ENCODE results near the gene HMGB1.

Gene HMGB1

DNA sequence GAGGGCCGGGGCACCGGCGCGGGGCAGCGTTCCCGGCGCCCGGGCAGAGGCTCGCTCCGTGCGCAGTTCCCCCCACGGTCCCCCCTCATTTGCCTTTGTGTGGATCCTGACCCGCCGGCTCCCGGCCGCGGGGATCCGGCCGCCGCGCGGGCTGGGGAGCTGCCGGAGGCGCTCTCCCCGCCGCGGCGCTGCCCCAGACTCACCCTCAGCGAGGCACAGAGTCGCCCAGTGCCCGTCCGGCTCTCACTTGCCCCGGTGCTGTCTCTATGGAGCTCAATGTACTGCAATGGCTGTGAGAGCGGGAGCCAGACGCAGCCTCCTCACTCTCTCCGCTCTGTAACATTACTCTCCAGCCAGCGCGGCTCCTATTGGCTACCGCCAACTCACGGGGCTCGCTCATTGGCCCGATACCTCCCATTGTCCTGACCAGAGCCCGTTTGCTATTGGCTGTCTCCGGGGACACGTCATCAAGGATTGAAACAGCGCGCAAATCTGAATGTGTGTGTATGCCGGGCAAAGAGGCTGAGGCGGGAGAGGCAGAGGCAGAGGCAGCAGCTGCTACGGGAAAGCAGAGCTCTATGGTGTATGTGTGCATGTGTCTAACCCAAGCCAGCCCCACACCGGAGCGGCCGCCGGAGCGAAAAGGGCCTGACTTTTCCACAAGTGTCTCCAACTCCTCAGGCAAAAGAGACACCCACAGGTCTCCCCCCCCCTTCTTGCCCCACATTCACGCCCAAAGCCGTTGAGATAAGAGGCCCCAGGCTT lies at the start of gene HMGB1:
HMGB1 (minus strand) TSS at position 344 of the 765 bp plus-strand sequence. CDS start 2,256 bp downstream, outside the sequence.
- peak; percentile 99 for DNase-seq (ENCODE audit: low spot score)

DNA sequence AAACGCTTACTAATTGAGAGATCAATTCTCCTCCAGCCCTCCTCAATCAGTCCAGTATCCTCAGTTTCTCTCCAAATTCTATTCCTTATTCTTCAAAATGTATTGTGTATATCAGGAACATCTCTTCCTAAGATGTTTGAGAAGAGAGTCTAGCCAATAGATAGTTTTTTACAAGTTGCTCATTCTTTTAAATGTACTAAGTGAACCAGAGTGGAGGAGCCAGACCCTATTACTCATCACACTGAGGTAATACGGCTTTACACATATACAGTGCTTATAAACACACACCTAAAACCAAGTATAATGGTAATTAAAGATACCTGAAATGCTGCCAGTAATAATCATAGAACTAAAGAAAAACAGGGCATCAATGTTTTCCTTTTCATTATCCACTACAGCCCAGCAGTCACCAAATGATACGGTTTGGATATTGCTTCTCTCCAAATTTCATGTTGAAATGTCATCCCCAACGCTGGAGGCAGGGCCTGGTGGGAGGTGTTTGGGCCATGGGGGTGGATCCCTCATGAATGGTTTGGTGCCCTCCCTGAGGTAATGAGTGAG lies 45.2 kb upstream of the HMGB1 start:
- DNase-seq (ENCODE audit: low spot score), result no peak

DNA sequence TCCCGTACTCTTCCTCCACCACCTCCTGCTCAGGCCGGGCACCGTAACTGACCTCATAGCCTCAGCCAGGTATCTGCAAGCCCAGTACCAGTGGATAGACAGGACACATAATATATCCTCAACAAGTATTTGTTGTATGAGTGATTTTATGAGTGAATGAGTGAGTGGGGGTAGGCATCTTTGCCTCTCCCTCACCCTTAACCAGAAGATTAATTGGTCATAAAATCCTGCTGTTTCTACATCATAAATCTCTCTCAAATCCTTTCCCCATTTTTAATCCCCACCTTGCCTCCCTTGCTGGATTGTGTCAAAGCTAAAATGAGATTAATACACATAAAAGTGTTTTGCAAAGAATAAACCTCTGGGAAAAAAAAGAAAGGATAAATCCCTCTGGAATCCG lies 44.4 kb upstream of the HMGB1 start:
- DNase-seq (ENCODE audit: low spot score), result no peak

DNA sequence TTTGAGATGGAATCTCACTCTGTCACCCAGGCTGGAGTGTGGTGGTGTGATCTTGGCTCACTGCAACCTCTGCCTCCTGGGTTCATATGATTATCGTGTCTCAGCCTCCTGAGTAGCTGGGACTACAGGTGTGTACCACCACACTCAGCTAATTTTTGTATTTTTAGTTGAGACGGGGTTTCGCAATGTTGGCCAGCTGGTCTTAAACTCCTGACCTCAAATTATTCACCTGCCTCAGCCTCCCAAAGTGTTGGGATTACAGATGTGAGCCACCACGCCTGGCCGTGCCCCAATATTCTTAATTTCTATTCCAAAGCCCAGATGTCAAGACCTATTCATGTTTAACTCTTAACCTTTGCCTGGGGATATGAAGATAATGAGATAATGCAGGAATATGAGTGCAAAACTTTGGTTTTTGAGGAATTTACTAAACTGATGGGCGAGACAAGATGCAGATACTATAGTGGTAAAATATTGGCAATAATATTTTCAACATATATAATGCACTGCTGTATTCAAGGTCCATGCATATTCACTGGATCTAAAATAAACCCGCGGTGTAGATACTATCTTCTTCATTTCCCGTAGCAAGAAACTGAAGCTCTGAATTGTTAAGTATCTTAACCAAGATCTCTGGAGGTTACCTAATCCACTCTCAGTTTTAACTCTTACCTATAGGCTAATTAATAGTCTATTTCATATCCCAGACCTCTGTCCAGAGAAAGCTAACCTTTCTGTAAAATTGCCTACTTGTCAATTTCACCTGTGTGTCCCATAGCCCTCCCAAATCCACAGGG lies 43.7 kb upstream of the HMGB1 start:
- DNase-seq (ENCODE audit: low spot score), result no peak

DNA sequence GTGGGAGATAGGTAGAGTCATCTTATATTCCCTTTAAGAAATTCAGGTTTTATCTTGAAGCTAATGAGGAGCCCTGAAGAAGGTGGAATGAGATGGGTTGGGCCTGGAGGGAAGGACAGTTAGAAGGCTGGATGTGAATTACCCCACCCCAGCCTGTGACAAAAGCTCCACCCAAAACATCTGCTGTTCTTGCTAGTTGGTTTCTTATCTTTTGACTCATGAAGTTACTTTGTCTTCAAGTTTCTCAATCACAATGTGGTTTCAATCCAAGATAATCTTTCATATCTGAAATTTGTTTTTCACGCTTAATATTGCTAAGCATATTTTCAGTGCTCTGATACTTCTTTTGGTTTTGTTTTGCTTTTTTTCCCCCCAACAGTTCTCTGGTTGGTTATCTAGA lies 38.3 kb upstream of the HMGB1 start:
- DNase-seq (ENCODE audit: low spot score), result no peak

DNA sequence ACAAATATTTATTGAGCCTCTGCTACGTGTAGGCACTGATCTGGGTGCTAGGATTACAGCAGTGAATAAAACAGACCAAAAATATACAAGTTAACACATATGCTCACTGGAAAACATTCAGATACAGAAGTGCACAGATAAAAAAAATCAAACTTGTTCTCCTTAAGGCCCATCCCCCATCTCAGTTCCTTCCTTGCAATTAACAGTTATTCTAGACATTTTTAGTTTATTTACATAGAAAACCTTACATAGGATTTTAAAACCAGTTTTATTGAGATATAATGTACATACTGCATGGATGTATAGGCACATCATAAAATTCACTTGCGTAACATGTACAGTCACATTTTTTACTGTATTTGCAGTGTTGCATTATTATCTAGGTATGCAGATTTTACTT lies 36.5 kb upstream of the HMGB1 start:
- DNase-seq (ENCODE audit: low spot score), result no peak

DNA sequence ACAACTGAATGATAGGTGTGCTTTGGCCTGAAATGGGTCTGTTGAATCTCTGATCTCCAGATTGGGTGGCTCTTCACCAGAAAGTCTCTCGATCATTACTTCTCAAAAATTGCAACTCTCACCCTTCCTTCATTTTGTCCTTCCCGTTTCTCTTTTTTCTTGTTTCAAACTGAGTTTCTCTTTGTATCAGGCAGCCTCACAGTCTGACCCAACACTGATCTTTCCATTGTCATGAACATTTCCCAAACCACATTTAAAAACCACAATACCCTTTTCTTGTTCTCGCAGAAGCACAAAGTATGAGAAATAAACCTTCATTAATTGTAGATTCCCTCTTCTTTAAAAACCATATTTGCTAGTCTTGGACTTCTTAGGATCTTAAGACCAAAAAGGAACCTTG lies 33.6 kb upstream of the HMGB1 start:
- DNase-seq (ENCODE audit: low spot score), result no peak

DNA sequence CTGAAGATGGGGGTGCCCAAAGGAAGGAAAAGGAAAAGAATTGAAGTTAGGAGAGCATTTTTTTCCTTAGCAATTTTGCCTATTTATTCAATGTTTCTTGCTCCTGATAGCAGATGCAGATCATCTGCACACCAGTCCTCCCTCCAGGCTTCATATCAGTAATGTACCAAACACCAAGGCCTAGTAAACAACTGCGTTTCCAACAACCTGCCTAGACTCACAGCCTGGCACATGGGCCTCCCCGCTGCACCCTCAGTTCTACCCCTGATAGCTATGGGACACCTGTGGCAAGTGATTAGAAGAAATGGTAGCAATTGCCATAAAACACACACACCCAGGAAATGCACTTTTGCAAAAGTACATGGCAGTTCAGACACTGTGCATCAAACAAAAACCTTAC lies 30.4 kb upstream of the HMGB1 start:
- no peak for DNase-seq (ENCODE audit: low spot score)

DNA sequence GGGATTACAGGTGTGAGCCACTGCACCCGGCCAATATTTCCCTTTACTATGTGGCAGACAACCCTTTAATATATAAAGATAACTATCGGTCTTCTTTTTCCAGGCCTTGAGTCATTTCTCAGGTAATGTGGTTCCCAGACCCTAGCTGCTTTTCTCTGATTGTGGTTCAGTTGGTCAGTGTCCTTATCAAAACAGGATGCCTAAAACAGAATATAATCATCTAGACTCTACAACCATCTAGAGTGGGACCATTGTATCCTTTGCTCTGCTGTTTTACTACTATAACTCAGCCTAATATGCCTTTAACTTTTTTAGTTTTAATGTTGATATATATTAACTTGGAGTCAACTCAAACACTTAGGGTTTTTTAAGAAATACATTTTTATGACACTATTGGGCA lies 30.0 kb upstream of the HMGB1 start:
- DNase-seq (ENCODE audit: low spot score), result no peak

DNA sequence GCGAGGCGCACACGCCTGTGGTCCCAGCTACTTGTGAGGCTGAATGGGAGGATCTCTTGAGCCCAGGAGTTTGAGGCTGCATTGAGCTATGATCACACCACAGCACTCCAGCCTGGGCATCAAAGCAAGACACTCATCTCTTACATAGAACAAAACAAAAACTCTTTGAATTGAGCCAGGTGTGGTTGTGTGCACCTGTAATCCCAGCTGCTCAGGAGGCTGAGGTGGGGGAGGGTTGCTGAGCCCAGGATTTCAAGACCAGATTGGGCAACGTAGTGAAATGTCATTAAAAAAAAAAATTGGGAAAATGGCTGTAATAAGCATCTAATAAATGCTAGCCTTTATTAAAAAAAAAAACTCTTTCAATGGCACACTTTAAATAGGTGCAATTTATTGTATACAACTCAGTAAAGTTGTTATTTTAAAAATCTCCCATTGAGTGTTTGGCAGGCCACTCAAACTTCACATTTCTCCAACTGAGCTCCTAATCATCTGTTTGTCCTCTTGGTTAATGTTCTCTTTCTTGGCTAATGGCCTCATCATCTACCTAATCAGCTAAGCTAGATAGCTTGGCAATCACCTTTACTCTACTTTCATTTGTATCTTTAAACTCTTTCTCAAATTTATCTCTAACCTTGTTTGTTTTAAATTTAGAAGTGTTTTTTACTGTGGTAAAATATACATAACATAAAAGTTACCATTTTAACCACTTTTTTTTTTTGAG lies 28.1 kb upstream of the HMGB1 start:
- DNase-seq (ENCODE audit: low spot score), result no peak

DNA sequence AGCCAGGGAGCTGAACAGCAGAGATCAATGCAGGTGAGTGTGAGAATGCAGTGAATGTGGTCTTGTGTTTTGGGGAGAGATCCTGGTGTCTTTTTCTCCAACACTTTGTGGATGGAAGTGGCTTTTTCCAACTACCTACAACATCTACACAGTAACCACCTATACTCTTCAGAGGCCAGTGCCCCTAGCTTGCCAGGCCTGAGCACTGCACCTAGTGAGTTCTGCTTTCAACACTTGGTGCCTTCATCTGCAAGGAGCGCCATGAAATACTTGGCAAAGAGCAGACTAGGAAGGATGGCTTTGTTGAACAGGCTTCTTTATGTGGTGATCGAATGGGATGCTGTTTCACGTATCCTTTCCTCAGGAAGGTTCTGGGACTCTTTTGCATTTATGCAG lies 21.3 kb upstream of the HMGB1 start:
- DNase-seq (ENCODE audit: low spot score), result no peak

DNA sequence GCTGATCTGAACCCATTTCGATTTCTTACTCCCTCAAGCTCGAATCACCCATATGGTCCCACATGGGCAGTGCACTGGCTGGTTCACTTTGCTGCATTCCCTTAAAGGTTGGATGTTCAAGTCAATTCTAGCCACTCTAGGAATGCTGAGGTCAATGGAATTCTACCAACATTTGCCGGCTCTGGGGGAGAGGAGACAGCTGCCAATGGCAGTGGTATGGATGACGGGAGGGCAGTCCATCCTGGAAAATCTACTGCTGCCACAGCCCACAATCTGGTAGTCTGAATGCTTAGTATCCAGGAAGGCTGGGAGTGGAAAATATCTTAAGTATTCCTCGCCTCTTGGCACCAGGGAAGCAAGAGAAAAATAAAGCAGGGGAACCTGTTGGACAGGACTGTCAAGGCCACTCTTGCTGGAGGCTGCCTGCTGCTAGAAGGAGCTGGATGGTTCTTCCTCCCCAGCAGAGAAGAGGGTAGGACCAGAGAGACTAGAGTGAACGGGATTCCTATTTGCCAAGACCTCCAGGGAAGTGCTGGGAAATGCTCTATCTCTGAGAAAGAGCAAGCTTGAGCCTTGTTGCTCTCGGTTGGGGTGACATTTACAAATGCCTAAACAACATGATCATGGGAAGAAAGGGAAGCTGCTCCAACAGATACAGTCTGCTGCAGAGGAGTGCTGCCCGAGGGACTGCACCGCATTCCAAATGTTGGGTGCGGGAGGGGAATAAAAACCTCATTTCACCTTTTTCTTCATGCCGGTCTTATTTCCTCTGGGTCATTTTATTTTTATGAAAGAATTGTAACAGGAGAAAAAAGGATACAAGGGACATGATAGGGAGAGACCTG lies 20.7 kb upstream of the HMGB1 start:
- no peak for DNase-seq (ENCODE audit: low spot score)

DNA sequence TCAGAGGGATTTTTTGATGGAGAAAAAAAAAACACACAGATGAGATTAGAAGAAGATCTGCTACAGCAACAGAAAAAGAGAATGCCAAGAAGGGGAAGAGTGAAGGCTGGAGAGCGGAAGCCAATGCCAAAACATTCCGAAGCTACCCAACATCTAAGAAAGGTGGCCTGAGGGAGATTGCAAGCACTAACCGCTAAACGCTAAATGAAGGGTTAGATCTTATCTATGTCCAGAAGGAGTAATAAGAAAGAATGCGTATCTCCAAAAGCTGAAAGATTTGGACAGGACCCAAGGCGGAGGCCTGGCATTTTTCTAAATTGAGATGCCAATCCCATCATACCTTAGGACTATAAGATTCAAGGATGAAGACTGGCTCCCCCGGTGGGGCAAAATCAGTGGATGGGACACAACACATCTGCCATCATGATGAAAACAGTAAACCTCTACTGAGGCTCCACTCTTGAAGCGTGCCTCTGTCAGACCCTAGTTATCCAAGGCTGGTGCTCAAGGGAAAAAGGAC lies 15.6 kb upstream of the HMGB1 start:
- DNase-seq (ENCODE audit: low spot score), result no peak

DNA sequence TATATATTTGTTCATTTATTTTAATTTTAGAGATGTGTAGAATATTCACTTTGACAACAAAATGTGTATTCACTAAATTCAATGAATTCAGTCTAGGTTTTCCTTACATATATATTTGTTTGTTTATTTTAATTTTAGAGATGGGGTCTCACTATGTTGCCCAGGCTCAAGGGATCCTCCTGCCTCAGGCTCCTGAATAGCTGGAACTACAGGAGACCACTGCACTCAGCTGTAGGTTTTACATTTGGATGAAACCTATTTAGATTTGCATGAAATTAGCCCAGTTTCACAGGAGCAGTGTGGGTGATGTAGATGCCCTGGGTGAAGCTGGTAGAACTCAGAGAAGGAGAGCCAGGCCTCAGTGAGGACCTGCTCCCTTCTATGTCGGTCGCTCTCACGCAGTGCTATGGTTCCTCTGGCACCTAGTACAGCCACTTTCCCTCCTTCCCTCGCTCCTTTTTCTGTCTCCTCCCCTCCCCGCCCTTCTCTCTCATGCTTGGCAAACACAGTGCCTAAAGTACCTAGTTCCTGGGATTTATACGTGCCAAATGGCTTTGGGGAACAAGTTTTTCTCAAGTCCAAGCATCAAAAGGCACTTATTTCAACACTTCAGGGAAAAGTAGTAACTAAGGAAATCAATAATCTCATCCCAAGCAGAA lies 14.7 kb upstream of the HMGB1 start:
- no peak for DNase-seq (ENCODE audit: low spot score)

DNA sequence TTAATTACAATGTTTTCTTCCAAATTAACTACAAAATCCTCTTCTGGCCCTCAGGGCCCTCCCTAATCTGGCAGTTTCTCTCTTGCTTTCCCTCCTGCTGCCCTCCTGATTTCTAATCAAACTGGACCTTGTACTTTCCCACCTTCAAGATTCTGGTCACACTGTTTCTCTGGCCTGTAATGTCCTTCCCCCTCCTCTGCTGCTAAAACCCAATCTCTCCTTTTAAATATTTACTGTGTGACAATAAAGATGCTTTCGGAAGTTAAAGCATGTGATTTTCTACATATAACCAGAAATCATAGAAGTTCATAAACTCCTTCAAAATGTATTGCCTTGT lies 14.1 kb upstream of the HMGB1 start:
- DNase-seq (ENCODE audit: low spot score), result no peak

DNA sequence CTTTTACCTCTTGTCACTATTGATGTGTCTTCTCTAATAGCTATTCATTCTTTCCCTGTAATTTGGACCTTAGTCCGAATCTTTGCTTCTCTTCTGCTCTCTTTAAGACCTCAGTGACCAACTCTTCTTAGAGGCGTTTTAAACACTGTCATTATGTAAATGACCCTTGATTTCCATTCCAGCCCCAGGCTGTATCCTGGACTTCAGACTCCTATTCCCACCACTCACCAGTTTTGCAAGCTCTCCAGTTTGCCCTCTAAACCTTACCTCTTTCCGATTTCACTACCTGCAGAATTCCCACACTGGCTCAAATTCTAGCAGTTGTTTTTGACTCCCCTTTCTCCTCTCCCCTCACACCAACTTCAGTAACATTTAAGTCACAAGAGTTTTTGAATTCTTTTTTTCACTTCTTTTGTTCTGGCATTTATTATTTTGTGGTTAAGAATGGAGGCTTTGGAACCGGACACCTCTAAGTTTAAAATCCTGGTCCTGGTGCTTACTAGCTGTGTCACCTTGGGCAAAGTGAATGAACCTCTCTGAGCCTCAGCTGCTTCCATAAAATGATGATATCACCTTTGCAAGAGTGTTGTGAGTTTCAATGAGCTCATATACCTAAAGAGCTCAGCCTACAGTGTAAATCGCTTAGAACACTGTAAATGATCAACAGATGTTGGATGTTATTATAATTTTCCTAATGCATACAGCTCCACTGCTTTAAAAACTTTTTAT lies 13.6 kb upstream of the HMGB1 start:
- DNase-seq (ENCODE audit: low spot score), result no peak

DNA sequence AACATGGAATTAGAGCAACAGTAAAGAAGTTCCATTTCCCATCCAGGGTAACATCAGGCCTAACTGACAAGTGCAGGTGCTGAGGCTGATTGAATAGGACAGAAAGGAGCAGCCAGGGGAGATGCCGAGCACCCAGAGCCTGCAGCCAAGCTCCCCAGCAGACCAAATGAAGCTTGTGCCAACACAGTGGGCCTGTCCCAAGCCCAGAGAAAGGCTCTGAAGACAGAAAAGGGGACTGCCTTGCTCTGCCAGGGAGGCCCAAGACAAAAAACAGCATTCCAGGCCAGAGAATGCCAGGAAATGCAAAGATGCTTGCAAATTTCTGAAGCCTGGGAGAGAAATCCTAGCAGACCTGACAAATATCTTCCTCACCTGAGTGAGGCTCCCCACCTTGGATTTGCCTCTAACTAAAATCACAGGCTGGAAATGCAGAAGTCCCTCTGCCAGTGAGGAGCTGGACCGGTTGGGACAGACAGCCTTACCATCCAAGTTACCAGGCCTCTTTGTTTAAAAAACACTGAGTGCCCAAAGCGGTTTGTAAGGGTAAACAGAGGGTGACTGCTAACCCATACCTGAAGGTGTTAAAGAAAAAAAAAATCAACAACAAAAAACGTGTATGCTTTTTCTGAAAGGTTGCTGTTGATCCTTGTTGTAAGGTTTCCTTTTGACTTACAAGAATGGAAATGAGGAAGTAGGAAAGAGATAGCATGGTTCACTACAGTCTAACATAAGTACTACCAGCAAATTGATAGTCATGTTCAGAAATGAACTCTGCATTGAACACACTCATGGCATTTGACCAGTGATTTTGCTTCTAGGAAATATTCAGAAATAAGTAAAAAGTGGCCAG lies 11.8 kb upstream of the HMGB1 start:
- no peak for DNase-seq (ENCODE audit: low spot score)

DNA sequence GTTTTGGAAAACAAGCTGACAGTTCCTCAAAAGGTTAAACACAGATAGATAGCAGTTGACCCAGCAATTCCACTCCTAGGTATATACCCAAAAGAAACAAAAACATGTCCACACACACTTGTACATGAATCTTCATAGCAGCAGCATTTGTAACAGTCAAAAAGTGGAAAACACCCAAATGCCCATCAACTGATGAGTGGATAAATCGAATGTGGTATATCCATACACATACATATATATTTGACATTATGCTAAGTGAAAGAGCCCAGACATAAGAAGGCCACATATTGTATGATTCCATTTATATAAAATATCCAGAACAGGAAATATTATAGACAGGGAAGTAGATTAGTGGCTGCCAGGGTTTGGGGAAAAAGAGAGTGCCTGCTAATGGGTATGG lies 7.9 kb upstream of the HMGB1 start:
- DNase-seq (ENCODE audit: low spot score), result no peak

DNA sequence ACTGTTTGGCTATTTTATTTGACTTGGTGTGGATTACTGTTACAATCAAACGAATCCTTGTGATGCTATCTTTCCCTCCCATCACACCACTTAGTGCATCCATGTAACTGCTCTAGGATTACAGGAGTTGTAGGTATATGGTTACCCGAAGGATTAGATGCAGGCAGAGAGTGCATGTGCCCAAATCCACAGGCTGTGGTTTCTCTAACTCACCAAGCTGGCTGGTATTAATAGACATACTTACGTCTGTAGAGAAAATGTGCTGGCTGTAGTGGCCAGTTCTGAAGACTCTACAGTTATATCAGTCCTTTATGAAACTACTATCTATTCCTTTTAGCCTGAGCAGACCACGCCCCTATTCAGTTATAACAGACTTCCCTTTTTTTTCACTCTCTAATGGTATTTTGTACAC lies 1.1 kb upstream of the HMGB1 start:
- DNase-seq (ENCODE audit: low spot score), result peak; percentile 29
